A375 (cell line): Measurements from ENCODE around the gene RAD51AP1. TPM values are rescaled to one million over a fixed set of nuclear protein-coding genes. Genes with fewer than 3 reads are reported as not detected.

ENCODE experiments used
- total RNA-seq: library from RNA; depleted of rRNA; stranded (reverse); fragments of >200 nt; shearing (Covaris generic); gene quantifications from 2 replicates; pipeline ENCODE4 v1.2.3, GENCODE V29; 2014; rRNA removed

The RAD51AP1 gene
- total RNA-seq: 34.3 and 41.8 TPM in 2 replicates

DNA sequence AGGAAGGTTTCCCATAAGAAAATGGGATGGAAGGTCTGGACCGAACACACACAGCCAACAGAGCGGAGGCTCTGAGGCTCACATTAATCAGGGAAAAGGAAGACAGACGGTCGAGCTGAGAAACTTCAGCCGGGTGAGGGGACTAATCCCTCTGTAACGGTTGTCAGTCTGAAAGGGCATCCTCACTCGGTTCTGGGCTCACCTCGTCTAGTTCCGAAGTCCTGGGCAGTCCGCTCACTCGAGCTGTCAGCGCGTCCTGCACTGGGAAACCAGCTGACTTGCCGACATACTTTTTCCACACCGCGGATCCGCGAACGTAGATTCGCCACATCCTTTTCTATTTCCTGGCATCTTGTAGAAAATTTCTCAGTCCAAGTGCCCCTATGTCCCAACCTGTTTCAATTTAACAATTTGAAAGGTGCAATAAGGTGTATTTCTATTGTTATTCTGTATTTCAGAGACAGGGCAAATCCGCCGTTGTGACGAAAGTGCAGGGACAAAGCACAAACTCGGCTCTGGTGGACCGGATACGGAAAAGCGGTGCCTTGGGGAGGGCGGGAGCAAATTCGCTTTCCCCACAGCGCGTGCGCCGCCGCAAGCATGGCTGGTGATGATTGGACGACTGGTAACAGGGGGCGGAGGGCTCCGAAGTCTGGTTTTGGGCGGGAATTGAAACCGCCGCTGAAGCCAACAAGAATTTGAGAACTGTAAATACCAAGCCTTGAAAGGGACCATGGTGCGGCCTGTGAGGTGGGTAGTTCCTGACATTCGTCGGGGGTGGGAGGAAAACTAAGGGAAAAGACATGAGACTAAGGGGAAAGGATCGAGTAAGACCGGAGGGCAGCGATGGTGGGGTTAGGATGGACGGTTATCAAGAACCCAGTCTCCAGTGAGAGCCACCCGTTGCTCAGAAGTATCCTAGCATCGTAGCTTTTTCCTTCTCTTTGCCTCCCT lies at the start of gene RAD51AP1:
Gene RAD51AP1 (plus strand): TSS at position 684 of the 954 bp plus-strand sequence. CDS start 50 bp downstream, at position 734.

DNA sequence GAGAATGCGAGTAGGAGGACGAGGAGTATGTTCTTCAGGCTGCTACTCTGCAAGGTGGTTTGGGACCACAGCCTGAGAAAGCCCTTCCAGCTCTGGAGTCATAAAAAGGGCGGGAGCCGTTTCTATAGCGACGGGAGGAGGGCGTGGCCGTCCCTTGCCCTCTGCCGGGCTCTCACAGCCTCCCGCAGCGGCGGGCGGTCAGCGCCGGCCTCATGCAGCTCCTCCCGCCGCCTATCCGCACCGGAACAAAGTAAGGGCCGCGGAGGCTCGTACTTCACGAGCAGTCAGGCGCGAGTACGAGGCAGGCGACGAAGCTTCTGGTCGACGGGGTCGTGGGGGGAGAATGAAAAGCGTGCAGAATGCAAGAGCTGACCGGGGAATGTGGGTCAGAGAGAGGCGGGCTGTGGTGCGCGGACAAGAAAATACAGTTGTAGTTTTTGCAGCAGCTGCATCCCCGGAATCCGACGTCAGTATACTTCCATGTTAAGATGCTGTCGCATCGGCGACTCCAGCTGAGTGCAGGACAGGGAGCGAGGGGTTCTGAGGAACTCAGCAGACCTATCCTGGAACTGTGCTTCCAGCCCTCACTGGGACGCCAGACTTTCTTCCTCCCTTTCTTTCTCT lies 23.5 kb downstream of the RAD51AP1 start, which contains the start of gene DYRK4:
Gene DYRK4 (plus strand): TSS at position 175 of the 624 bp plus-strand sequence. CDS start 38 bp downstream, at position 213.

Other genes with a start within 250 kb of the RAD51AP1 start
- 12.3 and 14.7 TPM in 2 replicates for gene TIGAR, start 217.7 kb upstream of the RAD51AP1 start, total RNA-seq
- not detected in 2 replicates for gene FGF23, start 159.2 kb upstream of the RAD51AP1 start, total RNA-seq
- not detected in 2 replicates for gene FGF6, start 93.1 kb upstream of the RAD51AP1 start, total RNA-seq
- gene DYRK4, start 23.3 kb downstream of the RAD51AP1 start, total RNA-seq: 55.4 and 65.1 TPM in 2 replicates
- gene AKAP3, start 110.2 kb downstream of the RAD51AP1 start, total RNA-seq: 0.45 and 0.53 TPM in 2 replicates
- 76.6 and 92.3 TPM in 2 replicates for gene NDUFA9, start 110.2 kb downstream of the RAD51AP1 start, total RNA-seq
- not detected in 2 replicates for gene GALNT8, start 181.5 kb downstream of the RAD51AP1 start, total RNA-seq